PC-9 (cell line): ENCODE results near the gene SYNDIG1L. TPM values are rescaled to one million over a fixed set of nuclear protein-coding genes. Genes with fewer than 3 reads are reported as not detected.

Experiments
- BruUV-seq: library from RNA; stranded (reverse); fragments of 400-500 nt; replicated peaks from 2 replicates; lab custom pipeline; 2021; lab: Mats Ljungman, UMichigan
- CTCF ChIA-PET: fragments of 300-600 bp; sonication (Branson Sonifier 250); formaldehyde crosslinking; loops from one replicate; lab custom pipeline; 2022; ENCODE audit warnings: antibody characterized with exemption; lab: Charles Lee
- POLR2A ChIA-PET: fragments of 300-600 bp; sonication (Branson Sonifier 250); formaldehyde crosslinking; loops from one replicate; lab custom pipeline; 2022; ENCODE audit warnings: antibody characterized with exemption; ENCODE audit not compliant: unreplicated experiment; lab: Charles Lee
- DNase-seq, 2 experiments: peaks; one replicate each; pipeline versions ENCODE4 v3.0.0 to v3.0.0-alpha.2; 2015 to 2022; ENCODE audit warnings: mixed read lengths in 1 of 2
- H2AFZ ChIP-seq: fragments of 200-600 bp; sonication (generic); 2 replicates; pipeline ENCODE4 v1.8.1; 2017; ENCODE audit warnings: antibody characterized with exemption
- H3F3A ChIP-seq: fragments of 200-600 bp; sonication (generic); 2 replicates; pipeline ENCODE4 v1.8.1; 2017; ENCODE audit warnings: antibody characterized with exemption, mild to moderate bottlenecking, low read depth; ENCODE audit not compliant: insufficient read depth
- H3K27ac ChIP-seq: fragments of 200-600 bp; sonication (generic); 2 replicates; pipeline ENCODE4 v1.6.1; 2016; ENCODE audit warnings: mixed run types
- H3K27me3 ChIP-seq: fragments of 200-600 bp; sonication (generic); 2 replicates; pipeline ENCODE4 v1.6.1; 2016; ENCODE audit warnings: low read depth, mixed run types; ENCODE audit not compliant: insufficient read depth
- H3K36me3 ChIP-seq: fragments of 200-600 bp; sonication (generic); 2 replicates; pipeline ENCODE4 v1.6.1; 2016; ENCODE audit warnings: low read depth, mixed run types
- H3K4me1 ChIP-seq: fragments of 200-600 bp; sonication (generic); replicated peaks from 2 replicates; pipeline ENCODE4 v1.6.1; 2016; ENCODE audit warnings: mixed run types; ENCODE audit not compliant: insufficient read depth
- H3K4me2 ChIP-seq: fragments of 200-600 bp; sonication (generic); 2 replicates; pipeline ENCODE4 v1.6.1; 2017; ENCODE audit warnings: mixed run types
- H3K4me3 ChIP-seq: fragments of 200-600 bp; sonication (generic); 2 replicates; pipeline ENCODE4 v1.6.1; 2016; ENCODE audit warnings: mixed run types
- H3K79me2 ChIP-seq: fragments of 200-600 bp; sonication (generic); 2 replicates; pipeline ENCODE4 v1.6.1; 2017; ENCODE audit warnings: low read depth, mixed run types
- H3K9me2 ChIP-seq: fragments of 200-600 bp; sonication (generic); 2 replicates; pipeline ENCODE4 v1.8.1; 2017; ENCODE audit warnings: mild to moderate bottlenecking; ENCODE audit not compliant: insufficient read depth
- H3K9me3 ChIP-seq: fragments of 200-600 bp; sonication (generic); 2 replicates; pipeline ENCODE4 v1.8.1; 2016; ENCODE audit warnings: low read depth; ENCODE audit not compliant: insufficient read depth
- H4K20me1 ChIP-seq: fragments of 200-600 bp; sonication (generic); 2 replicates; pipeline ENCODE4 v1.8.1; 2017; ENCODE audit not compliant: insufficient read depth
- CTCF ChIP-seq: fragments of 200-600 bp; sonication (generic); conservative IDR thresholded peaks from 2 replicates; pipeline ENCODE4 v1.6.1; 2017; ENCODE audit warnings: mixed run types, antibody characterized with exemption, mild to moderate bottlenecking, moderate library complexity
- EZH2 ChIP-seq: fragments of 200-600 bp; sonication (generic); IDR thresholded peaks from 2 replicates; pipeline ENCODE4 v1.8.0; 2017; ENCODE audit warnings: antibody characterized with exemption, low read depth
- intact Hi-C: fragments of 100-400 bp; cut with micrococcal nuclease; formaldehyde crosslinking; loops from one replicate; pipeline ENCODE4 v1.10.0; 2022; ENCODE audit not compliant: unreplicated experiment
- total RNA-seq: library from RNA; stranded (reverse); gene quantifications from 2 replicates; pipeline ENCODE4 v1.2.3, GENCODE V29; 2021

Gene SYNDIG1L
- total RNA-seq, 1 experiment from 2014 or later = 0.52 TPM

GRCh38 chr14:74407021-74407800 lies 18.8 kb downstream of the SYNDIG1L start:
- no peak overlapping the region for H3K27ac ChIP-seq
- H3F3A ChIP-seq = peaks cover 6% of the 10 kb centered on the region; the same call in 1 of the 2 replicates
- H3K79me2 ChIP-seq = no peaks in the 10 kb centered on the region
- H4K20me1 ChIP-seq = no peaks in the 10 kb centered on the region
- H3K36me3 ChIP-seq = no peaks in the 10 kb centered on the region
- intact Hi-C loops = no loop called here
- DNase-seq = no peak
- no peak for TF ChIP-seq CTCF
- no peak for TF ChIP-seq EZH2
- no peaks in the 10 kb centered on the region for H3K9me3 ChIP-seq
- H3K9me2 ChIP-seq = no peaks in the 10 kb centered on the region
- ChIA-PET POLR2A (no interaction called here), CTCF (no interaction called here)
- peaks cover 8% of the 10 kb centered on the region for H3K4me1 ChIP-seq
- no peak overlapping the region for H2AFZ ChIP-seq
- H3K4me2 ChIP-seq = no peak overlapping the region
- no TSS peak for BruUV-seq
- H3K27me3 ChIP-seq = no peaks in the 10 kb centered on the region
- H3K4me3 ChIP-seq = no peak overlapping the region

GRCh38 chr14:74405663-74406062 lies 20.3 kb downstream of the SYNDIG1L start:
- peaks cover 21% of the 10 kb centered on the region for H3F3A ChIP-seq
- no peaks in the 10 kb centered on the region for H3K9me2 ChIP-seq
- DNase-seq = no peak
- BruUV-seq = no TSS peak
- no peaks in the 10 kb centered on the region for H3K9me3 ChIP-seq
- no peak overlapping the region for H3K4me3 ChIP-seq
- H4K20me1 ChIP-seq = no peaks in the 10 kb centered on the region
- no peak overlapping the region for H3K4me2 ChIP-seq
- POLR2A ChIA-PET = no interaction called here
- H2AFZ ChIP-seq = no peak overlapping the region
- TF ChIP-seq CTCF (no peak), EZH2 (no peak)
- H3K4me1 ChIP-seq = peaks cover 23% of the 10 kb centered on the region
- H3K27me3 ChIP-seq = no peaks in the 10 kb centered on the region
- intact Hi-C loops = no loop called here
- no peak overlapping the region for H3K27ac ChIP-seq
- no peaks in the 10 kb centered on the region for H3K79me2 ChIP-seq
- no peaks in the 10 kb centered on the region for H3K36me3 ChIP-seq
- CTCF ChIA-PET = no interaction called here

- no peak overlapping the region for H3K27ac ChIP-seq
- no peak overlapping the region for H3K4me2 ChIP-seq
- H3F3A ChIP-seq = peaks cover 29% of the 10 kb centered on the region
- H2AFZ ChIP-seq = no peak overlapping the region
- H3K36me3 ChIP-seq = no peaks in the 10 kb centered on the region
- no peaks in the 10 kb centered on the region for H3K79me2 ChIP-seq
- CTCF ChIA-PET = no interaction called here
- POLR2A ChIA-PET = interaction anchor here (0.5 kb wide), 1 partner anchor 614 kb away, joined by 38 read pairs; no protein-coding TSS in a partner anchor
- H4K20me1 ChIP-seq = no peaks in the 10 kb centered on the region
- no peaks in the 10 kb centered on the region for H3K27me3 ChIP-seq
- peaks cover 32% of the 10 kb centered on the region for H3K4me1 ChIP-seq
- DNase-seq = no peak
- BruUV-seq = no TSS peak
- intact Hi-C loops = no loop called here
- H3K4me3 ChIP-seq = no peak overlapping the region
- no peak for TF ChIP-seq EZH2
- TF ChIP-seq CTCF = no peak
- no peaks in the 10 kb centered on the region for H3K9me2 ChIP-seq
- H3K9me3 ChIP-seq = no peaks in the 10 kb centered on the region
Observed at GRCh38 chr14:74404435-74404834, 21.6 kb downstream of the SYNDIG1L start.
